HCT116 (cell line): Measurements from ENCODE around the gene ARL14. TPM values are rescaled to one million over a fixed set of nuclear protein-coding genes. Genes with fewer than 3 reads are reported as not detected.

Source experiments
- ATAC-seq: fragments of 200-7000 bp; cut with Tn5 transposase; 2 replicates; pipeline ENCODE4 v1.9.1; 2020; ENCODE audit warnings: mild to moderate bottlenecking, moderate library complexity
- BruUV-seq: library from RNA; stranded (reverse); fragments of 400-500 nt; replicated peaks from 2 replicates; lab custom pipeline; 2021; lab: Mats Ljungman, UMichigan
- CTCF ChIA-PET: fragments of 300-600 bp; sonication (Branson Sonifier 250); formaldehyde crosslinking; loops from one replicate; lab custom pipeline; 2021; ENCODE audit warnings: antibody characterized with exemption; lab: Charles Lee
- POLR2A ChIA-PET: fragments of 300-600, 350-600 bp; sonication (Branson Sonifier 250); formaldehyde crosslinking; loops from one replicate; lab custom pipeline; 2021; ENCODE audit warnings: antibody characterized with exemption; lab: Charles Lee
- RAD21 ChIA-PET, 2 experiments: fragments of 300-600 bp; sonication (Branson Sonifier 250); formaldehyde crosslinking; loops; one replicate each; lab custom pipeline; 2023; ENCODE audit warnings: low total read pairs in 2 of 2; ENCODE audit not compliant: uncharacterized antibody in 2 of 2, unreplicated experiment in 2 of 2, low non-redundant PET in 1 of 2; lab: Charles Lee
- DNase-seq: peaks from one replicate; pipeline ENCODE4 v3.0.0-alpha.2; 2010; ENCODE audit warnings: low read depth, low spot score
- H2AFZ ChIP-seq: fragments of 200-600 bp; shearing (Covaris generic), sonication (generic); 2 replicates; pipeline ENCODE4 v1.6.1; 2017; ENCODE audit warnings: low read depth, mixed run types, mixed read lengths, antibody characterized with exemption, low read length; ENCODE audit not compliant: poor library complexity, severe bottlenecking
- H3K27ac ChIP-seq: 2 replicates; pipeline ENCODE4 v1.5.1; 2012; ENCODE audit warnings: low read depth, low read length
- H3K27me3 ChIP-seq: fragments of 200-600 bp; sonication (generic); 2 replicates; pipeline ENCODE4 v1.6.1; 2016; ENCODE audit warnings: mixed run types, low read length, mixed read lengths; ENCODE audit not compliant: insufficient read depth
- H3K36me3 ChIP-seq, 2 experiments: fragments of 200-500 bp in 1 of 2; fragments of 200-600 bp in 1 of 2; sonication (Bioruptor generic) in 1 of 2; sonication (generic) in 1 of 2; 2 replicates each; pipeline versions ENCODE4 v1.5.1 to v1.6.1; 2014 to 2016; ENCODE audit warnings: low read length in 2 of 2, inconsistent platforms in 1 of 2, mixed read lengths in 1 of 2, mixed run types in 1 of 2; ENCODE audit not compliant: insufficient read depth in 2 of 2, control insufficient read depth in 1 of 2
- H3K4me1 ChIP-seq, 2 experiments: fragments of 200-600 bp in 1 of 2; sonication (generic) in 1 of 2; 2 replicates each; pipeline versions ENCODE4 v1.5.1 to v1.6.1; 2012 to 2017; ENCODE audit warnings: low read length in 2 of 2, inconsistent platforms in 1 of 2, mild to moderate bottlenecking in 1 of 2, mixed read lengths in 1 of 2, mixed run types in 1 of 2, moderate library complexity in 1 of 2; ENCODE audit not compliant: insufficient read depth in 2 of 2, control insufficient read depth in 1 of 2
- H3K4me2 ChIP-seq: fragments of 200-600 bp; sonication (generic); 2 replicates; pipeline ENCODE4 v1.6.1; 2017; ENCODE audit warnings: mixed run types, low read length, mixed read lengths
- H3K4me3 ChIP-seq, 2 experiments: fragments of 200-600 bp in 1 of 2; sonication (generic) in 1 of 2; replicated peaks in 1 of 2; 2 replicates each; pipeline ENCODE4 v1.5.1; 2011 to 2016; ENCODE audit warnings: low read length in 2 of 2, control low read depth in 1 of 2, low read depth in 1 of 2, mild to moderate bottlenecking in 1 of 2, mixed read lengths in 1 of 2, mixed run types in 1 of 2
- H3K79me2 ChIP-seq: fragments of 200-600 bp; sonication (generic); 2 replicates; pipeline ENCODE4 v1.6.1; 2017; ENCODE audit warnings: mild to moderate bottlenecking, mixed run types, low read length, moderate library complexity, mixed read lengths; ENCODE audit not compliant: insufficient read depth
- H3K9ac ChIP-seq: fragments of 200-600 bp; sonication (generic); 2 replicates; pipeline ENCODE4 v1.6.1; 2016; ENCODE audit warnings: low read length, mixed read lengths
- H3K9me2 ChIP-seq: fragments of 200-600 bp; sonication (generic), shearing (Covaris generic); 2 replicates; pipeline ENCODE4 v1.6.1; 2017; ENCODE audit warnings: mixed run types, mild to moderate bottlenecking, moderate library complexity; ENCODE audit not compliant: insufficient read depth
- H3K9me3 ChIP-seq, 2 experiments: fragments of 200-500 bp in 1 of 2; fragments of 200-600 bp in 1 of 2; sonication (Bioruptor generic) in 1 of 2; sonication (generic) in 1 of 2; 2 replicates each; pipeline ENCODE4 v1.6.1; 2014 to 2017; ENCODE audit warnings: low read length in 2 of 2, mixed read lengths in 2 of 2, inconsistent platforms in 1 of 2, low read depth in 1 of 2, mild to moderate bottlenecking in 1 of 2, mixed run types in 1 of 2, moderate library complexity in 1 of 2; ENCODE audit not compliant: control insufficient read depth in 1 of 2, insufficient read depth in 1 of 2
- H4K20me1 ChIP-seq: fragments of 200-600 bp; sonication (generic), shearing (Covaris generic); 2 replicates; pipeline ENCODE4 v1.6.1; 2017; ENCODE audit warnings: mixed run types, mild to moderate bottlenecking, moderate library complexity; ENCODE audit not compliant: insufficient read depth
- CBX3 ChIP-seq: IDR thresholded peaks from 2 replicates; pipeline ENCODE4 v1.6.1; 2012; ENCODE audit warnings: low read depth
- CEBPB ChIP-seq: IDR thresholded peaks from 2 replicates; pipeline ENCODE4 v1.6.1; 2012; ENCODE audit warnings: low read depth
- EZH2 ChIP-seq: fragments of 200-600 bp; sonication (generic); IDR thresholded peaks from 2 replicates; pipeline ENCODE4 v1.6.1; 2017; ENCODE audit warnings: antibody characterized with exemption, mixed run types
- FOSL1 ChIP-seq: IDR thresholded peaks from 2 replicates; pipeline ENCODE4 v1.6.1; 2012; ENCODE audit warnings: low read depth
- REST ChIP-seq: IDR thresholded peaks from 2 replicates; pipeline ENCODE4 v1.6.1; 2012; ENCODE audit warnings: low read depth
- SP1 ChIP-seq: IDR thresholded peaks from 2 replicates; pipeline ENCODE4 v1.6.1; 2012; ENCODE audit warnings: low read depth
- YY1 ChIP-seq: IDR thresholded peaks from 2 replicates; pipeline ENCODE4 v1.6.1; 2011; ENCODE audit warnings: low read length, low read depth, moderate library complexity, mild to moderate bottlenecking; ENCODE audit not compliant: insufficient replicate concordance; ENCODE audit errors: extremely low read depth
- intact Hi-C: fragments of 100-400 bp; cut with micrococcal nuclease; formaldehyde crosslinking; loops from 2 replicates; pipeline ENCODE4 v1.10.0; 2022
- total RNA-seq: library from RNA; stranded (reverse); gene quantifications from one replicate; pipeline ENCODE4 v1.2.1, GENCODE V29; 2021; ENCODE audit not compliant: unreplicated experiment

ARL14 gene
- total RNA-seq, 1 experiment from 2014 or later: 0.42 TPM

GRCh38 chr3:160673188-160673587 is 3.8 kb upstream of the ARL14 start:
- Histone ChIP-seq H3K9me3 (no peaks in the 10 kb centered on the region), H4K20me1 (no peaks in the 10 kb centered on the region), H3K4me1 (peaks cover 25 to 34% of the 10 kb centered on the region in 2 experiments), H3K9me2 (no peaks in the 10 kb centered on the region), H3K27me3 (no peaks in the 10 kb centered on the region), H3K79me2 (no peaks in the 10 kb centered on the region), H3K4me2 (no peak overlapping the region), H3K4me3 (no peak overlapping the region), H3K36me3 (no peaks in the 10 kb centered on the region), H3K27ac (no peak overlapping the region), H3K9ac (no peak overlapping the region), H2AFZ (peak overlapping the region; percentile 30)
- BruUV-seq: no TSS peak
- RAD21 ChIA-PET: no interaction called here
- intact Hi-C loops: no loop called here
- POLR2A ChIA-PET: no interaction called here
- no peak for ATAC-seq
- CTCF ChIA-PET: interaction anchor here (1.8 kb wide), 1 partner anchor 12 kb away, joined by 4 read pairs; no protein-coding TSS in a partner anchor
- no peak for DNase-seq
- no peak for TF ChIP-seq CEBPB
- TF ChIP-seq FOSL1: no peak
- TF ChIP-seq YY1: no peak
- no peak for TF ChIP-seq SP1
- no peak for TF ChIP-seq CBX3
- TF ChIP-seq EZH2: no peak
- TF ChIP-seq REST: no peak
